Activated T-helper 1 cell treated with anti-CD3 and anti-CD28 coated beads, Interleukin-2, amount 50 U/mL, for 16 hours (primary cell): Measurements from ENCODE around the gene LMX1A.

Experiments
- DNase-seq, 2 donors: peaks; one replicate each; pipeline ENCODE4 v3.0.0-alpha.2; 2020; ENCODE audit warnings: low read depth in 1 of 2, low spot score in 1 of 2

Gene LMX1A

DNA sequence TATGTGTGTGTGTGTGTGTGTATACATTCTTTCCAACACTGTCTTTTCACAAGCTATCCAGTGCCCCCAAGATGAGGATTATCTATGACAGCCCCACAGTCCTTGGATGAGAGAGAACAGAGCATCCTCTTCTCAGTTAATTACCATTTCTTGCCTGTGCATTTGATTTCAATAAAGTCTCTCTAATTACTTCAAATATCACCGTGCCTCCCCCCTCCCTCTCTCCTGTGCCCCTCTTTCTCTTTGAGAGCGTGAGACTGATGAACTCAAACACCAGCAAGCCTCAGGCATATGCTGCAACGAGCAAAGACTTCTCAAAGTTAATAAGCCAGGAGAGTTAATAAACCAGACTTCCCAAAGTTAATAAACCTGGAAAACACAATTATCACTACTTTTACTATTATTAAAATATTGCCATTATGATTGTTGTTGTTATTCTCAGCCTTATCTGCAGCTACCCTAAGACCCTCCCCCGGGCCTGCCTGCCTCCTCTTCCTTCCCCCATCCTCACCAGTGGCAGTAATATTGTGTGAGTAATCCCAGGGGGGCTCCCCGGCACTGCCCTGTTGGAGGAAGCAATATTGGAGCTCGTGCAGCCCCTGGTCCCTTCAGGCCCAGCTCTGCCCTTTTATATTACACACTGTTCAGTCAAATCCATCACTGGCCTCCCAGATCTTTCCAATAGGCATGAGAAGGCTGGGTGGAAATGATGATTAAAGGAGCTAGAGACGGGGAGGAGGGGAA, 30.9 kb downstream of the LMX1A start:
- DNase-seq: no peak

DNA sequence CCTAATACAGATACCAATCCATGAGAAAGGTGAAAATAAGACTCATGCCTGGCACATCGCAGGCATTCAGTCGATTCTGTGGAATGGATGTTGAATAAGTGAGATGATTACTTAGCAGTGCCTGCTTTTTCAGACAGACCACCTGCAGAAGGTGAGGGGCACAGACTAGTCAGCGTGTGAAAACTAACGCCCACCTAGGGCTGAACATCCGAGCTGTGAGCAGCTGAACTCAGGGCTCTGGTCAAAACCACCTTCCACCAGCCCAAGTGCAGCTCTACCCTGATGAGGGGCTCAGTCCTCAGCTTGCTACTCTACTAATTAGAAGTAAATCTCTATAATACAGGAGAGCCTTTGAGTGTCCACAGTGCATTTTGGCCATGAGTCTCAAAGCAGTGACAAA, 32.5 kb downstream of the LMX1A start:
- DNase-seq: no peak

DNA sequence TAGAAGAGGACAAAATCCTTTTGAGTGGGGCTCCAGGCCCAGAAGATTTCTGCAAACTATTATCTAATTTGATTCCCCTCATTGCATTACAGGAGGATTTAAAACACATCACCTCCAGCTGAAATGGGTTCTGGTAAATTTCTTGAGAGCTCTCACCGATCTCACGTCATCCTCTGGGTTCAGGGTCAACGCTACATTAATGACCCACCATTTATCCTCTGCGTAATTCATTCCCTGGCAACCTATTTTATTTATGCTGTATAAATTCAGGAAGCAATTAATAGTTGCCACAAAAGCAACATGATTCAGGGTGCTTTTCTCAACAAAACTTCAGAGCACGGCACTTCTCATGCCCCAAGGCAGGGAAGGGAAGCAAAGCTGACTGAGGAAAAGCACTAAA, 38.9 kb downstream of the LMX1A start:
- DNase-seq: no peak

DNA sequence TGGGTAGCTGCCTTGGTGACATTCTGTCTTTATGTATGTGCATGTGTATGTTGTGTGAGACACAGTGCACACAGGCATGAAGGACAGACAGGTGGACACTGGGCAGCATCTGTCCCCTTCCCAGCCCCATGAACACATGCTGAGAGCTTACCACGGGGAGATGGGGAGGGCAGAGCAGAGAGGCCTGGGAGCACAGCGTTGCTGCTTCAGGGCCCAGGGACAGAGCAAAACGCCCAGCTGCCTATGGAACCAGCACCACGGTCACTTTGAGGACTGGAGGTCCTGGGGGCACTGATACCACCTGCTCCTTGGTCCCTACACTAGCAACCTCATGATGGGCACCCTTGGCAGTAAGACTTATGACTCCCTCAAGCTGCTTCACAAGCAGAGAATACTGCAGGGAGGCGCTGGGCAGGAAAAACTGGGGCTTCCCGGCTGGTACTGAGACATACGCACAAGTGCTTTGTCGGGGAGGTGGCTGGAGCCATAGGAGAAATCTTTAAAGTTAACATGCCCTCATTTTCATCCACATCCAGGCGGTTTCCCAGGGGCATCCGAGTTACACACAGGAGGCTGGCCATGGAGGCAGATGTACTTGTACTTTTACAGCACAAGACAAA, 40.3 kb downstream of the LMX1A start:
- no peak for DNase-seq

DNA sequence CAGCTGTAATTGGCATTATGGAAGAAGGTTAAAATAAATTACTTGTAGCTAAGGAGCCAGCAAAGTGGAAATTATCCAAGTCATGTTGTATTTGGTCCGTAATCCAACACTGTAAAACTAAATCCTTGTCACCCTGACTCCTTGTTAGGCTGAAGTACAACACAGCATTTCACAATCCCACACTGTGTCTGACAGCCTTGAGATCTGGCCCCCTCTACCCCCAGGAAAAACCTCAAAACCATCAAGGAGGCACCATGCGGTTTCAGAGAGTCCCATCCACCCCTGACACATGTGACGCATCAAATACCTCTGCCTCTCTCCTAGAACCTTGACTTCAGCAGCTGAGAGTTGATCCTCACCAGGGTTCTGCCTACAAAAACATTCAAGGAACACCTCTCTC, 41.0 kb downstream of the LMX1A start:
- no peak for DNase-seq

DNA sequence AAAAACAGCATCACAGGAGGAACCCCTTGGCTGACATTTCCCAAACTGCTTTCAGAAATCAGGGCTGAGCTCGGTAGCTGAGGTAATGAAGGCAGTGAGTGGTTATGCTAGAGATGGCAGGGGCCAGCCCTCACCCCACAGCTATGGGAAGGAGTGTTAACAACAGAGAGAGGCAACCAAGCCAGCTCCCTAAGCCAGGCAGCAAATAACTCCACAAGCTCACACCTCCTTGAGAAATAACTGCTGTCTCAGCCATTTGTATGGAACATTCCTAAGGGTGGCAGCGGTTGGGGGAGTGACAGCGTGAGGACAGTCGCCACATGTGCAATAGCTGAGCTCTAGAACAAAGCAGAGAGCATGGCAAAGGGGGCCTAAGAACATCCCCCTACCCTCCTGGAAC, 42.6 kb downstream of the LMX1A start:
- no peak for DNase-seq

DNA sequence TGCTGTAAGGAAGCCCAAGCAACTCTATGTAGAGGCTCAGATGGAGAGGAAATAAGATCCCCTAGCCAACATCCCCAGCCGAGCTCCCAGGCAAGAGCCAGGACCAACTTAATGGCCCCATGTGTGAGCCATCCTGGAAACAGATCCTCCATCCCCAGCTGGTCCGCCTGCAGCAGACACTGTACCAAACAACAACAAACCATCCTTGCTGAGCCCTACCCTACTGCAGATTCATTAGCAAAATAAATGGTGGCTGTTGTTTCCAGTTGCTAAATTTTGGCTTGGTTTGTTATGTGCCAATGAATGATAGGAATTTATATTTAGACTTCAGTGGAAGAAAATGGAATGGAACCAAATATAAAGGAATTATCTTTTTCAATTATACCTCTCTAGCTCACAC, 43.9 kb downstream of the LMX1A start:
- no peak for DNase-seq

DNA sequence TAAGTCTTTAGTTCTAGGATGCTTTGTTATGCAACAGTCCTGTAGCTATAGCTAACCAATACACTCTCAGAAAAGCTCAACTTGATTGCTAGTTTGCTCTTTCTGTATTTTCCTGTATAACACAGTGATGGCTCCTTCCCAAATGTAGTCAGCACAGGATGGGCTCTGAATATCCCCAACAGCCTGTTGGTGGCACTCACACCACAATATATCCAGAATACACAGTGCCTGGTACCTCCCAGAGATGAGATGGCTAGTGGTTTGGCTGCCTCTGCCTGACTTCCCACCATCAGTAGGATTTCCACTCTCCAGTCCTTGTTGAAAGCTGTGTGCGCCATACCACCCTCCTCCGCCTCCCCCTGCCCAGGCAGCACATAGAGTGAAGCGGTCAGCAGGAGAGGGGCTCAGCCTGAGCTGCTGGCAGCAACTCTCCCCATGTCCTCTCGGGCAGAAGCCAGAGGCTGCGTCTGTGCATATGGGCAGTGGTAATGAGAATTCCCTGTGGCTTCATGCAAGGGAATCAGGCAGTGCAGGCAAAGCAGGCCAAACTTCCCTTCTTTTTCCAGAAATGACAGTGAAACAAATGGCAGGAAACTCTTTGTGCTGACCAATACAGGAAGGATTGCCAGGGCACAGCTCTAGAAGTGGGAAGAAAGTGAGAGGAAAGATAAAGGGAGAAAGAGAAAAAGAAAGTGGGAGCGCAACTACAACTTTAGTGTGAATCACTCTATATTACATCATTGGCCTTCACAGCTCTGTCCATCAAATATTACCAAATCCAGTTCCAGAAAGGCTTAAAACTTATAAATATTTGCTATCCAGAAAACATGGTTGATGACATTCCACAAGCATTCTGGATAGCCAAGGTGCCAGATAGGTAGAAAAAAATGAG, 49.7 kb downstream of the LMX1A start:
- DNase-seq: no peak

DNA sequence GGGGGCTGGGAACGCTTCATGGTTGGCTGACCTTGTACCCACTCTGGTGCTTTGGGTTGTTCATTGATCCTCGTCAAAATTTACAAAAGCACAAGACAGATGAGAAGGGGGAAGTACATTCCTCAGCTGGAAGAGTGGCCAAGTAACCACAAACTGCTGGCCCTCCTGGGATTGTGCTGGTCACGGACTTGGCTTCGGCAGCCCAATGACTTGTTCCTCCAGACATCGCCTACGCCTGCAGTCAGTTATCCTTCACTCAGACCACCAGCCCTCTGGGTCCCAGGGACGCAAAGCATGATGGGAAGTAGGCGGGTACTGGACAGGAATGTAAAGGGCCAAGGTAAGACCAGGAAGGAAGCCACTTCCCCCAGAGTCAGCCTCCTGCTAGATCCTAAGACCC, 53.1 kb downstream of the LMX1A start:
- DNase-seq: no peak

DNA sequence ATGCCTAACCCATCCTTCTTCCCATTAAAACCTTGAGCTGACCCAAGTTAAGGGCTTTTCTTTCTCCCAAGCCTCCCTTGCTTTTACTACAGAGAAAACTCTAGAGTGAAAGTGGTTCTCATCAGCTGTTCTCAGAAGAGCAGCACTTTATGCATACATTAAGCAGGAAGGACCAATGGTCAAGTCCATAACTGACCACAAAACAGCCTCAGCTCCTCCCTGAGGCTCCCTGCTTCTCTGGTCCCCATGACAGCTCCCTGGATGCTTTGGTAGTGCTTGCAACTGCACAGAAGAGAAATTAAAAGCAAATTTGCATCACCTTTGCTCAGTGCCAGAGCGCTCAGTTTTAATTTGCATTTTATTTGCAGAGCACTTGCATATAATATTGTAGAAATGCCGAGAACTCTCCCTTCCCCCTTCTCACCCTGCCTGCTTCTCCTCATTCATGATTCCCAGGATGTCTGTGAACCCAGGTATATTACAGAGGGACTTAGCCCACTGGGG, 56.1 kb downstream of the LMX1A start:
- no peak for DNase-seq

DNA sequence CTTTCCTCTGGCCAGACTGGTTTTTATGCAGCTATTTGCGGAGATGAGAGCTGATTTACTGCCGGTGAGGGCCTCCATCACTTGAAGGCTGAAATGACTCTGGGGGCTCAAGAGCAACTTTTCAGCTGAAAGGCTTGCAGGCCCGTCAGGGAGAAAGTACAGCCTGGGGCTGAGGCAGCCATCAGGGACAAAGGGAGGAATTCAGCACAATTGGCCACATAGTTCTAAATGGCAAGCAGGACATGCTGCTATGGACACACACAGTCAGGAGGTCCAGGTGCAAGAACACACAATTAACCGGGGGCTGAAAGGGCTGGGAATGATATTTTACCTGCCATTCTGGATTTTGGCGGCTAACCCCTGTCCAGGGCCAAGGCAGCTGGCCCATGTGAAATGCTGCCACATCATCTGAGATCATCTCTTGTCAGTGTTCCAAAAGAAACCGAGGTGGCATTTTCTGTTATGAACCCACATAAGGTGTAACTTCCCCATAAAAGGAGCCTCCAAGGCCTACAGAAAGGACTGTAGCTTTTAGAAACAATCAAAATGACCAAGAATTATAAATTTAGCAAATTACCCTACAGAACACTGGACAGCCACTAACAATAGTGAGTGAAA, 58.2 kb downstream of the LMX1A start:
- no peak for DNase-seq

DNA sequence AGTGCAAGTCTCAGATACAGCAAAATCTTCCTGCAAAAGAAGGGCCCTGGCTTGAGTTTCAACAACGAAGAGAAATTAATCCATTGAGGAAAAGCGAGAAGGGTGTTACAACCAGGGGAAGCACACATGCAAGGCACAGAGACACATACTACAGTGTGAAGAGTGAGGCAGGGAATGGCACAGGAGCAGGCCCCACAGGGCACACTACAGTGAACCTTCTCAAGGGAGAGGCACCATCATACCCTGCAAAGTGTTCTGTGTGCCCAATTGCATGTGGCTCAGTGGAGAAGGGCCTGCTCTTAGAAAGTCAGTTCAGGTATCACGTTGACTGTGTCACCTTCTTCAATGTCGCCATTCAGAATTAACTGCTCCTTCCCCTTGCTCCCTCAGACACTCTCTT, 60.3 kb downstream of the LMX1A start:
- no peak for DNase-seq

DNA sequence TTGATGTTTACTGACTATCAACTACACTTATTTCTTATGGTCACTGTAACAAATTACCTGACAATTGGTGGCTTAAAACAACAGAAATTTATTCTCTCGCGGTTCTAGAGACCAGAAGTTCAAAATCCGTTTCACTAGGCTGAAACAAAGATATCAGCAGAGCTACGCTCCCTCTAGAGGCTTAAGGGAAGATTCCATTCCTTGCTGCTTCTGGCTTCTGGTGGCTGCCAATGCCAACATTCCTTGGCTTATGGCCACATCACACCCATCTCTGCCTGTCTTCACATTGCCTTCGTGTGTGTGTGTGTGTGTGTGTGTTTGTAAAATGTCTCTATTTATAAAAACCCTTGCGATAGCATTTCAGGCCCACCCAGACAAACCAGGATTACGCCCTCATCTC, 66.4 kb downstream of the LMX1A start:
- no peak for DNase-seq

DNA sequence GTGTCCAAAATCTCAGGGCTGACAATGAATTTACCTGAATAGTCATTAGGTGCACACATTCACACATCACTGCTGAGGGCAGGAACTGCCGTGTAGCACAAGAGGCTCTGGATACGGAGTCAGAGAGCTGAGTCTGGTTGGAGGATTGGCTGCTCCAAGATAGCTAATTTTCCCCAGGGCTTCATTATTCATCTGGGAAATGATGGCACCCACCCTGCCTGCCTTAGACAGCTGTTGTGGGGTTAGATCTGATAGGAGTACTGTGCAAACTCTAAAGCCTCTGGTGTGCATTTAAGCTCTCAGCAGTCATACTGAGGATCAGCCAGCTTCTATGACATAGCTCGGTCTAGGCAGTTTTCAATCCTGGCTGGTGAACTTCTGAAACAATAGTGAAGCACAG, 67.0 kb downstream of the LMX1A start:
- no peak for DNase-seq

DNA sequence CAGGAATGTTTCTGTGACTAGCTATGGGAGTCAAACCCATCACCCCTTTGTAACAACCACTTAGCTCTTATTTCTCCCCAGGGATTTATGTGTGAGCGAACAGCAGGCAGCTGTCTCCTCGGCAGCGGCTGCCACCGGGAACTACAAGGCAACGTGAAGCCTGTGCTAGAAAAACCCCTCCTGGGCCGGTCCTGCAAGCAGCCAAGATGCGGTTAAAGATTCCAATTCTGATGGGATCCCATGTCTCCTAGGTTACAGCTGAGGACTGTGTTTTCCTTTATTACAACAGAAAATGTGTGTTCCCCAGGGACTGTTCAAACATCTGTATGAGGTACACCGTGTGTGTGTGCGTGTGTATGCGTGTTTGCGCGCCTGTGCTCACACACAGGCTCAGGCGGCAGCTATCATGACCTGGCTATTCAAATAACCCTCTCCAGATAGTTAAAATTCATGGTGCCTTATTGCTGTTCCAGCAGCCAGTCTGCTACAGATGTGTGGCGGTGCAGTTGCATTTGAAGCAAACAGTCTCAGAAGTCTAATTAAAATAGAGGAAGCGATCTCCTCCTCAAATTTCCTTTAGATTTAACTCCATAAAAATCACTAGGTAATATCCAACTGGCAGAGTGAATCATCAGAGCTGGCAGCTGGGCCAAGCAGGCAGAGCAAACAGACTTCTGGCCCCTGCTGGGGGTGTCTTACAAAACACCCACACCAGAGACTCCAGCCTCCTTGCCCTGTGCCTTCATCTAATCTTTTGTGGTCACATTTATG, 68.0 kb downstream of the LMX1A start:
- no peak for DNase-seq

DNA sequence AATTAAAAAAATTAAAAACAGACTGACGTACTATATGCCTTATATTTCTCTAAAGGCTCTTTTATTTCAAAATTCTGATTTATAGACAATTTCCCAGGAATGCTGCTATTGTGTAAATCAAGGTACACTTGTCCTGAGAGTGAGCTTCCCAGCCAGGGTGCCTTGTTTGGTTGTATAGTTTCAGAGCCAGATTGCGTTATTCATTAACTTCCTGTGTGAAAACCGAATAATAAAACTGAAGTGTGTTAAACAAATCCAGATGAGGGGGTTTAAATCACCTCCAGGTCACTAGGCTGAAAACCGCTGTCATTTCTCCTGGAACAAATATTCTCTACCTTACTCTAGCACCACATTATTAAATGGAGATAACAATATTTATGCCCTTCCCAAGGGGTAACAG, 68.7 kb downstream of the LMX1A start:
- no peak for DNase-seq

DNA sequence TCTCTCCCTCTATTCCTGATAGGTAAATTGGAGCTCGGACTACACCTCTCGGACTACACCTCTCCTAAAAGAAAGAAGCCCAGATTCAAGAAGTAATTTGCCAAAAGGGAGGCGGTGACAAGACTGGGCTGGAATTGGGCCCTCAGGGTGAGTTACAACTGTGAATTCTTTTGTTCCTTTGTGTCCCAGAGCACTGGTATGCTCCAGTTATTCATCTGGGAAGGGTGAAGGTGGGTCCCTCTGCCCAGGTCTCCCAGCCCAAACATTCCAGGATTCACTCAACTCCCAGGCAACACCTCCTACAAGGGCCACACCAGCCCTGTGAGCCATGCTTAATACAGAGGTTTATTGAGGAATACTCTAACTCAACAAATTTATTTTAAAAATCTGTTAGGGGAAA, 69.2 kb downstream of the LMX1A start:
- DNase-seq: no peak

DNA sequence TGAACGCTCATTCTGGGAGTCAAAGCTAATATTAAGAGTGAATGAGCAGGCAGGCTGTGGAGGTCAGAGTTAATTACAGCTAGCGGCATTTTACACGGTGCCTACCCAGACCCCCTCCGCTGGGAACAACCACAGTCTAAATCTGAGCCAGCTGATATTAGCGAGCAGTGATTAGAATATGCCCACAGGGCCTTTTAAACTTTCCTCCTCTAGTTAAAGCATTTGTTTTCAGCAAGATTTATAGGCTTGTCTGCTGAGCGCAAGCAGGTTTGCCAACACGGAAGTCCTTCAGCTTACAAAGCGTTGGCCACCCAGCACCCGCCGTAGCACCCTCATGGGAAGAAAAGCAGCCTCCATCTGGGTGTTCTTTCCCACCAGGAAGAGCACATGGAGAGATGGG, 72.1 kb downstream of the LMX1A start:
- DNase-seq: no peak

DNA sequence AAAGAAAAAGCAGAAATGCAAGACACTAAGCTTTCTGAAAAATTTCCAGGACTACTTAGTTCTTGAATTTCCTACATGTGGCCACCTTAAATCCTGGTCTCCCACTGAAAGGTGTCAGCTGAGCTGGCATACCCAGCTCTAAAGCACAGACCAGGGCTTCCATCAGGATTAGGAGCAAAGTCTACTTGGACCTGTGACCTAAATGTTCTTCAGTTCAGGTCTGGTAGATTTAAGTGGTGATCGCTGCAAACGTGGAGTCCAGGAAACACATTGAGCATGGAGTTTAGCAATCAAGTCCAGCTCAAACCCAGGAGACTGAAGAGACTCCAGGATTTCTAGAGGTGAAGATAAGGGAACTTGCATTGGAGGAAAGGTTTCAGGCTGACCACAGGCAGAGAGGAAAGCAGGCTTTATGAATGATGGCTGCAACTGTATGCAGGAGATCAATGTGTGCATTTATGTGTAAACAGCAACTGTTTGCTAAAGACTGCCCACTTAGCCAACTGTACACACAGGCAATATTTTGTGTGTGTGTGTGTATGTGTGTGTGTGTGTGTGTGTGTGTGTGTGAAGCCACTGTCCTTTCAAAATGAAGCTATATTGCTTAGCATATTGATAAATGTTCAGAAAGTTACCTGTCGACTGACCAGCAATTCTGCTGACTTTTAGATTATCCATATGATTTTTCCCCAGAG, 75.2 kb downstream of the LMX1A start:
- no peak for DNase-seq

DNA sequence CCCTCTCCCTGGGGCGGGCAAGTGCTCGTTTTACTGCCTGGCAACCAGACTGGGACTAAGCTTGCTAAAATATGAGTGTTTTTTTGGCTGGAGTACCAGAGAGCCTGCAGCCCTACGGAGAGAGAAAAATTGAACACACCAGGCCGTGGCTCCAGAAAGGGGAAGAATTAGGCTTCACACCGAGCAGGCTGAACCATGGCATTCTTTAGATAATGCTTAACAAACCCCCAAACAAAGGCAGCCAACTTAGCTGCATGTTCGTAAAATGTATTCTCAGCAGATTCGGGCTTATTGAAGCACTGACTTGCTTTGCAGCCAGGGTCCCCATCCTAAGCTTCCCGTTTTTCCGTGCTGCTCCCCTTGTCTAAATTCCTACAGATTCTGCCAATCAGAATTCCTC, 76.6 kb downstream of the LMX1A start:
- no peak for DNase-seq
